Measurements from ENCODE around the gene OR2AG2.

Gene OR2AG2

GRCh38 chr11:6733326-6734275 is 38.2 kb downstream of the OR2AG2 start:
- peaks cover 10% of the 10 kb centered on the region for H3K36me3 ChIP-seq
- H3K27me3 ChIP-seq = no peaks in the 10 kb centered on the region
- no peak overlapping the region for H3K4me3 ChIP-seq (ENCODE audit: low read depth in 1 of 2, low read length in 1 of 2)
- no peak for TF ChIP-seq CTCF (IDR thresholded peaks at IDR 0.05)
- no peaks in the 10 kb centered on the region for H3K9me3 ChIP-seq
- peaks cover 0 to 48% of the 10 kb centered on the region in 2 experiments for H3K4me1 ChIP-seq (ENCODE audit: control insufficient read depth in 1 of 2, insufficient read depth in 1 of 2, low read depth in 1 of 2, low read length in 1 of 2)
- H3K27ac ChIP-seq = peak overlapping the region; percentile 7

- peak overlapping the region; percentile 81 for H3K27ac ChIP-seq
- H3K27me3 ChIP-seq = no peaks in the 10 kb centered on the region
- no peak for TF ChIP-seq CTCF (IDR thresholded peaks at IDR 0.05)
- peak overlapping the region in 1 of 2 experiments; percentile 2 for H3K4me3 ChIP-seq (ENCODE audit: low read depth in 1 of 2, low read length in 1 of 2)
- H3K4me1 ChIP-seq (ENCODE audit: control insufficient read depth in 1 of 2, insufficient read depth in 1 of 2, low read depth in 1 of 2, low read length in 1 of 2) = peaks cover 0 to 34% of the 10 kb centered on the region in 2 experiments
- no peaks in the 10 kb centered on the region for H3K9me3 ChIP-seq
- peaks cover 2% of the 10 kb centered on the region for H3K36me3 ChIP-seq
Measured at GRCh38 chr11:6727971-6728760, 43.6 kb downstream of the OR2AG2 start.

- Histone ChIP-seq H3K27me3 (no peaks in the 10 kb centered on the region), H3K36me3 (peaks cover 3% of the 10 kb centered on the region), H3K27ac (no peak overlapping the region), H3K4me3 (ENCODE audit: low read depth in 1 of 2, low read length in 1 of 2) (no peak overlapping the region), H3K9me3 (no peaks in the 10 kb centered on the region), H3K4me1 (ENCODE audit: control insufficient read depth in 1 of 2, insufficient read depth in 1 of 2, low read depth in 1 of 2, low read length in 1 of 2) (peaks cover 9 to 61% of the 10 kb centered on the region in 2 experiments)
- no peak for TF ChIP-seq CTCF (IDR thresholded peaks at IDR 0.05)
Measured at GRCh38 chr11:6725386-6725896, 46.3 kb downstream of the OR2AG2 start.

DNA sequence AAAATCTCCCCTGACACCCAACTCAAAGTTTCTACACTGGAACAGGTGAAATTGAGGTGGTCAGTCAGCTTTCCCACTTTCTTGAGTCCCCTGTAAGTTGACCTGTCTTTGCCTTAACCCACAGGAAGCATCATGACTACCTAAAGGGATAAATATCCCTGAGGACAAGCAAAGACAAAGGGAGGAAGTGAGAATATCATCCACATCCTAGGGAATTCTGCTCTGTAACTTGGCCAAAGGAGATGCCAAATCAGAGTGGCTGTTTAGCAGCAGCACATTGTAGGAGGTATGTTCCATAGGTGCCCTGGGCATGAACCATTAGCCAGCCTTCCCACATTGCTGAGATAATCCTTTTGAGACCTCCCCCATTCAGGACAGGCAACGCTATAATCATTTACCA is 47.8 kb downstream of the OR2AG2 start:
- H3K27me3 ChIP-seq = no peaks in the 10 kb centered on the region
- H3K27ac ChIP-seq = no peak overlapping the region
- H3K9me3 ChIP-seq = no peaks in the 10 kb centered on the region
- peaks cover 3% of the 10 kb centered on the region for H3K36me3 ChIP-seq
- no peak for TF ChIP-seq CTCF (IDR thresholded peaks at IDR 0.05)
- peaks cover 9 to 65% of the 10 kb centered on the region in 2 experiments for H3K4me1 ChIP-seq (ENCODE audit: control insufficient read depth in 1 of 2, insufficient read depth in 1 of 2, low read depth in 1 of 2, low read length in 1 of 2)
- H3K4me3 ChIP-seq (ENCODE audit: low read depth in 1 of 2, low read length in 1 of 2) = no peak overlapping the region

DNA sequence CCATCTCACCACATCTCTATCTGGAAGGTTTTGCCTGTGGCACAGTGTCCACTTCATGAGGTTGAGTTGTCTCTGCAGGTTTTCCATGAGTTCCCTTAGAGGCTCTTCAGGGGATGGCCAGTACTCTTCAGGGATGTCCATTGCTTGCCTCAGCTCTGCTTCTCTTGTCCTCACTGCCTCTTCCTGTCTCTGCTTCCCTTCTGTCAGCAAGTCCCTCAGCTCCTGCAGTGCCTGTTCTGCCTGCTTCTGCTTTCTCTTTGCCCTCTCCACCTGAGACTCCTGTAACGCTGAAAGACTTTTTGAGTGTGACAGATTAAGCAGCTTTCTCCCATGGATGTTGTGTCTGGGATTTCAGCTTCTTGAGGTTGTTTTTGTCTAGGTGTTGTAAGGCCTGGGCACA is 50.4 kb downstream of the OR2AG2 start:
- no peak for TF ChIP-seq CTCF (IDR thresholded peaks at IDR 0.05)
- no peaks in the 10 kb centered on the region for H3K9me3 ChIP-seq
- peaks cover 3% of the 10 kb centered on the region for H3K36me3 ChIP-seq
- no peaks in the 10 kb centered on the region for H3K27me3 ChIP-seq
- no peak overlapping the region for H3K4me3 ChIP-seq (ENCODE audit: low read depth in 1 of 2, low read length in 1 of 2)
- H3K27ac ChIP-seq = peak overlapping the region; percentile 72
- H3K4me1 ChIP-seq (ENCODE audit: control insufficient read depth in 1 of 2, insufficient read depth in 1 of 2, low read depth in 1 of 2, low read length in 1 of 2) = peaks cover 9 to 39% of the 10 kb centered on the region in 2 experiments
